Measurements from ENCODE around the gene CARTPT.

The CARTPT gene

DNA sequence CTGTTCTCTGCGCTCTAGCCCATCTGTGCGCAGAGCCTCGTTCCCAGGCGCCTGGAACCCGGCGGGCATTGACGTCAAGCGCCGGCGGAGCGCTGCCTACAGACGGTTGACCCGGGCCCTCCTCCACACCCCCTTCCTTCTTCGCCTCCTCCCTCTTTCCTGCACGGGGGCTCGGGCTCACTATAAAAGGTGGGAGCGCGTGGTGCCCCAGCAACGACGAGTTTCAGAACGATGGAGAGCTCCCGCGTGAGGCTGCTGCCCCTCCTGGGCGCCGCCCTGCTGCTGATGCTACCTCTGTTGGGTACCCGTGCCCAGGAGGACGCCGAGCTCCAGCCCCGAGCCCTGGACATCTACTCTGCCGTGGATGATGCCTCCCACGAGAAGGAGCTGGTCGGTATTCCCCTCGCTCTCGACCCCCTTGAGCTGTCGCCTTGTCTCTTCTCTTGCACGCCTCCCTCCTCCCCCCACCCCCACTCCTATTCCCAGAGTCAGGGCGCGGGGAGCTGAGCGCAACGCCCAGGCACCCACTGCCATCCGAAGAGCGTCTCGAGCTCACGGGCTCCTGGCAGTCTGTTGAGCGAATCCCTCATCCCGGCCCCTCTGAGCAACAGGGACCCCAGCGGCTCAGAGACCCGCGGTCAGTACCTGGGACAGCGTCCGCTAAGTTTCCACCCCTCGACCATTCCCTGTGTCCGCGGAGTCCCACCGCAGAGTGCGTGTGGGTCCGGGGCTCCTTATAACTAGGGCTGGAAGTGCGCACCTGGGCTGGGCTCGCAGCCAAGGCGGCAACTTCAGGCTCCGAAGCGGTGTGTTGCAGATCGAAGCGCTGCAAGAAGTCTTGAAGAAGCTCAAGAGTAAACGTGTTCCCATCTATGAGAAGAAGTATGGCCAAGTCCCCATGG is at the start of gene CARTPT:
Gene CARTPT, plus strand, starts transcription at position 213 of the 902 bp plus-strand sequence. Its CDS starts 19 bp downstream, at position 232.
- DNase-seq = no peak

DNA sequence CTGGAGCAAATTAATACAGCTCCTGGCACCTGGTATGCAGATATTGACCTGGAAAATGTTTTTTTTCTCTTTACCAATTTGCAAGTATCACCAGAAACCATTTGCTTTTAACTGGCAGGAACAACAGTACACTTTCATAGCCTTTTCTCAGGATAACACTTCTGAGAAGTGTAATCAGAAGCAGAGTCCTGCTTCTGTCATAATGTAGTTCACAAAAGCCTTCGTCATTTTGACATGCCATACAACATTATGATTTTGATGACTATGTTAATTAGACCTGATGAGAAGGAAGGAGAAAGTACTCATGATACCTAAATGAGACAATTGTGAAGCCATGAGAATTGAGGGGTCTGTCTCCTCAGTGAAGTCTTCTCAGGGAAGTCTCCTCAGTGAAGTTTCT is 41.1 kb upstream of the CARTPT start:
- no peak for DNase-seq

- no peak for DNase-seq
These were observed 39.4 kb upstream of the CARTPT start for GRCh38 chr5:71679714-71680113.

GRCh38 chr5:71680510-71680909 is 38.6 kb upstream of the CARTPT start:
- DNase-seq = no peak

- no peak for DNase-seq
These were observed 37.8 kb upstream of the CARTPT start for GRCh38 chr5:71681296-71681695.

DNA sequence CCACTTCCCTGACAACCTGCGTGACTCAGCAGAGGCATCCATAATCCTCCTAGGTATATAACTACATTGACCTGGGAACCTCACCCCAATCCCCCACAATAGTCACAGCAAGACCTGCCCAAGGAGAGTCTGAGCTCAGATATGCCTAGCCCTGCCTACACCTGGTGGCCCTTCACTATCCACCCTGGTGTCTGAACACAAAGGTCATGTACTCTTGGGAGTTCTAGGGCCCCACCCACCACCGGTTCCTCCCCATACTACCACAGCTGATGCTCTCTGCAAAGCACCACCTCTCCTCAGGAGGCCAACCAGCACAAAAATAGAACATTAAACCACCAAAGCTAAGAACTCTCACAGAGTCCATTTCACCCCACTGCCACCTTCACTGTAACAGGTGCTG is 34.8 kb upstream of the CARTPT start:
- DNase-seq = no peak

GRCh38 chr5:71693828-71694427 is 25.1 kb upstream of the CARTPT start:
- no peak for DNase-seq

DNA sequence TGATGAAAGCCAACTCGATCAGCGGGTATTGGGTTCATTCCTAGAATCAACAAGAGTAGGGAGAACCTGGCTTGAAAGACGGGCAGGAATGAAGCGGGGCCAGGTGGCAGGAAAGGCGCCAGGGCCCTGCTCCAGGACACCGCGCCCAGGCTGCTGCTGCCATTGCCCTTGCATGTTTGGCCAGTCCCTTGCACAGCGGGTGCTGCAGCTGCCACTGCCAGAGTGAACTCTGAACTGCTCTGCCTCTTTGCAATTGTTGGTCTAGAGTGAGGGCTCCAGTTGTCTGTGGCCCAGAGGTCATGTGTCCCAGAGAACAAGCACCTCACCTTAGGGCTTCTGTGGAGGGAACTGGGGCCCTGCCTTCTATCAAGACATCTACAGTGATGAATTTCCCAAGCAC is 24.0 kb upstream of the CARTPT start:
- DNase-seq = no peak

DNA sequence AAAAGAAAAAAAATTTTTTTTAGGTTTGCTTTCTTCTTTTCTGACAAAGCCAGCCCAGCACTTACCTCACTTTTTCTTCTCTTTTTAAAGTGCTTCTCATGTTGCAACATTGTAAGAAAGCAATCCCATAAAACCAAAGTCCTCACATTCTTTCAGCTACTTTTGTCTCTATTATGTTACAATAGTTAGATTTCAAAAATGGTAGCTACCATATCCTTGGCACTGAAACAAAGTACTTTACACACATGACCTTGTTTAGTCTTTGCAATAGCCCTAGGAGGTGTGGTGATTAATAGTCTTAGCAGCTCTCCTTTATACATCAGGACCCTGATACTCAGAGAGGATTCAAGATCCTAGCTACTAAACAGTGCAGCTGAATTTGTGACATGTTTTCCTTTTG is 23.5 kb upstream of the CARTPT start:
- no peak for DNase-seq

GRCh38 chr5:71697967-71698366 is 21.1 kb upstream of the CARTPT start:
- peak; percentile 39 for DNase-seq

GRCh38 chr5:71699233-71699632 is 19.8 kb upstream of the CARTPT start:
- no peak for DNase-seq

GRCh38 chr5:71699751-71700150 is 19.3 kb upstream of the CARTPT start:
- no peak for DNase-seq

DNA sequence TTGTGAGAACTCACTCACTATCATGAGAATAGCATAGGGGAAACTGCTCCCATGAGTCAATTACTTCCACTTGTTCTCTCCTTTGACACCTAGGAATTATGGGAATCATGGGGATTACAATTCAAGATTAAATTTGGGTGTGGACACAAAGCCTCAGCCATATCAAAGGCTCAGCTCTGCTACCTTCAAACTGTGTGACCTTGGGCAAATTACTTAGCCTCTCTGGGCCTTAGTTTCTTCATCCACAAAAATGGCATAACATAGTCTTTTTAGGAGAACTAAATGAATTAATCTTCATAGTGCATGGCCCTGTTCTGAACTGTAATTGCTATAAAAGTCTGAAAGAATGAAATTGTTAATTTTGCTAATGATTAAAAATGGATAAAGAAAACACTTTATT is 18.3 kb upstream of the CARTPT start:
- DNase-seq = no peak

GRCh38 chr5:71701407-71701806 is 17.7 kb upstream of the CARTPT start:
- DNase-seq = no peak

- DNase-seq = no peak
These were observed 15.1 kb upstream of the CARTPT start for GRCh38 chr5:71703941-71704340.

- no peak for DNase-seq
These were observed 13.7 kb upstream of the CARTPT start for GRCh38 chr5:71705421-71705820.

GRCh38 chr5:71706906-71707305 is 12.2 kb upstream of the CARTPT start:
- no peak for DNase-seq

DNA sequence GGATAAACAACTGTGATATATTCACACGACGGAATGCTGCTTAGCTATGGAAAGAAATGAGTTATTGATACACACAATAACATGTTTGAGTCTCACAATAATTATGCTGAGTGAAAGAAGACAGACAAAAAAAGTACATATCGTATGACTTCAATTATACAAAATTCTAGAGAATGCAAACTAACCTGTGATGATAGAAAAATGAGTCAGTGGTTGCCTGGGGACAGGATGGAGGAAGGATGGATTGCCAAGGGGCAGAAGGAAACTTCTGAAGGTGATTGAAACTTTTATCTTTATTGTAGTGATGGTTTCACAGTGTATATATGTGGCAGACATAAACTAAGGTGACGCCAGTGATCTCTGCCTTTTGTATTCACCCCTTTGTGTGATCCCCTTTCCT is 7.5 kb upstream of the CARTPT start:
- no peak for DNase-seq

- no peak for DNase-seq
These were observed 4.2 kb upstream of the CARTPT start for GRCh38 chr5:71714911-71715310.

- DNase-seq = no peak
These were observed 8.9 kb downstream of the CARTPT start for GRCh38 chr5:71727978-71728377.

DNA sequence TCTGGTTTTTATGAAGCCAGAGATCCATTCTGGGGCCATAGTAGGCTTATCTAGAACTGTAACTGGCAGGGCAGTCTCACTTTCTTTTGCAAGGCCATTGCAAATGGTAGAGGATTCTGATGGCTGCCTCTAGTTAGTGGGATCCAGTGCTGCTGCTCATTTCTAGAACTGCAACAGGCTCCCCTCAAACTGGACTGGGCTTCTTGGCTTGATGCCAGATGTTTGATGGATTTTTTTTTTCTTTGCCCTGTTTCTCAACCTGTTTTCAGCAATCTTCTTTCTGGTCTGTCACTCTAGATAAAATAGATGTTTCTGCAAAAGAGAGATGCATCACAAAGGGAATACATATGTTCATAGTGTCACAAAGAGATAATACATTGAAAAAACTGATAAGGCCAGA is 11.9 kb downstream of the CARTPT start:
- no peak for DNase-seq

DNA sequence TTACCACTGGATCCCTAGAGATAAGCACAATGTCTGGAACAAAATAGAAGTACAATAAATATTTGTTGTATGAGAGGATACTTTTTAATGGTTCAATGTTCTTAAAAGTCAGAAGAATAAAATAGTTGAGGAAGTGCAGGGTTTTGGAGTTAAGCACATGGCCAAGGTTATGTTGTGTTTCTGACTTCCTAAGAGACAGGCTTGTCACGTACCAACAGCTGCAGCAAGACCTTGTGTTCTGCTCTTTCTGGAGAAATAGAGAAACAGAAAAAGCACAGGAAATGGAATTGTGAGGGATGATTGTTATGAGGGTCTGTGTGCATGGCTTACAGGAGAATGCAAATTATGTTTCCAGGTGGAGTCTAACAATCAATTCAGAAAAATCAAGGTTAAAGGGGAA is 12.9 kb downstream of the CARTPT start:
- DNase-seq = no peak

GRCh38 chr5:71734141-71734540 is 15.1 kb downstream of the CARTPT start:
- DNase-seq = no peak

DNA sequence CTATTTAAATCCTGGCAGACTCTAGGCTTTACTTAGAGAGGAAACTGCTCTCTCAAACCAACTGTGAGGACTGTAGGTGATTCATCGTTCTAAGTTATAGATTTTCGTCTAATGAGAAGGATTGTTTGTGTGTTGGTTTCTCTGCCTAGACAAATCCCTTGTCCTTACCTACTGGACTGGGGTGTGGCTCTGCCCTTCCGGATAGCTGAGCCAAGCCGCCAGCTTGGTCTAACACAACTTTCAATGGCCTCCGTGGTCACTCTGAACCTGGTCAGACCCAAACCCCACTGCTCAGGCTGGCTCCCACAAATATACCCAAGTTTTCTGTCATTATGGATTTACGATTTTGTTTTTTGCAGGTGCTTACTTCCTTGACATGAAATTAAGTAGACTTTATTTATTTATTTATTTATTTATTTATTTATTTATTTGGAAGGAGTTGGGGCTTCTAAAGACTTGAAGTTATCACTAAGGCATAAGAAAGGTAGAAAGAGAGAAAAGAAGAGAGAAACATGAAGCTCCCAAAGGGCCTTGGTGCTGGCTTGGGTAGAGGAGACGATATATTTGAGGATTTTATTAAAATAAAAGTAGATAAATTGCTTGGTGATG is 19.0 kb downstream of the CARTPT start:
- DNase-seq = no peak

All from RPMI8226 (cell line).